WTC11 (cell line): ENCODE results near the gene C22orf31.

Source experiments
- ATF3 ChIP-seq: sonication (generic); formaldehyde crosslinking; conservative IDR thresholded peaks from 2 replicates; pipeline ENCODE4 v1.8.1; 2022; ENCODE audit warnings: mild to moderate bottlenecking, missing genetic modification reagents
- CREB1 ChIP-seq: sonication (generic); formaldehyde crosslinking; IDR thresholded peaks from 2 replicates; pipeline ENCODE4 v1.8.0; 2023; ENCODE audit warnings: mild to moderate bottlenecking, missing genetic modification reagents
- CREM ChIP-seq: sonication (generic); formaldehyde crosslinking; IDR thresholded peaks from 2 replicates; pipeline ENCODE4 v1.8.1; 2022; ENCODE audit warnings: mild to moderate bottlenecking, missing genetic modification reagents, moderate library complexity
- IRF1 ChIP-seq: sonication (generic); formaldehyde crosslinking; IDR thresholded peaks from 2 replicates; pipeline ENCODE4 v1.8.0; 2023; ENCODE audit warnings: missing genetic modification reagents
- IRF2 ChIP-seq: sonication (generic); formaldehyde crosslinking; IDR thresholded peaks from 2 replicates; pipeline ENCODE4 v1.8.0; 2022; ENCODE audit warnings: low read depth, missing genetic modification reagents, borderline replicate concordance
- NR3C1 ChIP-seq: sonication (generic); formaldehyde crosslinking; conservative IDR thresholded peaks from 2 replicates; pipeline ENCODE4 v1.8.1; 2023; ENCODE audit warnings: low read depth, mild to moderate bottlenecking, missing genetic modification reagents
- TEAD4 ChIP-seq: sonication (generic); formaldehyde crosslinking; IDR thresholded peaks from 2 replicates; pipeline ENCODE4 v1.8.0; 2022; ENCODE audit warnings: mild to moderate bottlenecking, missing genetic modification reagents
- USF2 ChIP-seq: sonication (generic); formaldehyde crosslinking; IDR thresholded peaks from 2 replicates; pipeline ENCODE4 v1.8.1; 2023; ENCODE audit warnings: mild to moderate bottlenecking, missing genetic modification reagents, moderate library complexity
- ZNF512 ChIP-seq: sonication (generic); formaldehyde crosslinking; IDR thresholded peaks from 2 replicates; pipeline ENCODE4 v1.8.1; 2022; ENCODE audit warnings: missing genetic modification reagents, borderline replicate concordance
- TF ChIP-seq, protein P1 (sequence below): fragments of 200-600 bp; IDR thresholded peaks from 2 replicates; pipeline ENCODE4 v1.8.0; 2022; ENCODE audit warnings: antibody characterized with exemption
- TF ChIP-seq, protein P2 (sequence below): sonication (generic); formaldehyde crosslinking; IDR thresholded peaks from 2 replicates; pipeline ENCODE4 v1.8.1; 2023; ENCODE audit warnings: mild to moderate bottlenecking, moderate library complexity, missing genetic modification reagents
- TF ChIP-seq, protein P3 (sequence below): sonication (generic); formaldehyde crosslinking; IDR thresholded peaks from 2 replicates; pipeline ENCODE4 v1.8.1; 2022; ENCODE audit warnings: mild to moderate bottlenecking, moderate library complexity, missing genetic modification reagents

DNA sequence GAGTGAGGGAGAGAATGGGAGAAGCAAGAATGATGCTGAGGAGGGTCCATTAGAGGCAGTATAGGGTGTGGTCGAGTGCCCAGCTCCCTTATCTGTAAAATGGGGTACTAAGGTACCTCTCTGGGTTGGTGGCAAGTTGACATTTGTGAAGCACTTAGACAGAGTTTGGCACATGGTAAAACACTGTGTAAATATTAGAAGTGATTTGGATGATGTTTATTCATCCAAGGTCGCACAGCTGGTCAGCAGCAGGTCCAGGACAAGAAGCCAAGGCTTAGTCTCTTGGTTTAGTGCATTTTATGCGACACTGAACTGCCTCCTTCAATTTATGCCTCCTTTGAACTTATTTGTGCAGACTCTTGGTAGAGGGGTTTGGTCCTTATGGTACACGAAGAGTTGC, 30.6 kb upstream of the C22orf31 start:
- TF ChIP-seq, protein P1, sequence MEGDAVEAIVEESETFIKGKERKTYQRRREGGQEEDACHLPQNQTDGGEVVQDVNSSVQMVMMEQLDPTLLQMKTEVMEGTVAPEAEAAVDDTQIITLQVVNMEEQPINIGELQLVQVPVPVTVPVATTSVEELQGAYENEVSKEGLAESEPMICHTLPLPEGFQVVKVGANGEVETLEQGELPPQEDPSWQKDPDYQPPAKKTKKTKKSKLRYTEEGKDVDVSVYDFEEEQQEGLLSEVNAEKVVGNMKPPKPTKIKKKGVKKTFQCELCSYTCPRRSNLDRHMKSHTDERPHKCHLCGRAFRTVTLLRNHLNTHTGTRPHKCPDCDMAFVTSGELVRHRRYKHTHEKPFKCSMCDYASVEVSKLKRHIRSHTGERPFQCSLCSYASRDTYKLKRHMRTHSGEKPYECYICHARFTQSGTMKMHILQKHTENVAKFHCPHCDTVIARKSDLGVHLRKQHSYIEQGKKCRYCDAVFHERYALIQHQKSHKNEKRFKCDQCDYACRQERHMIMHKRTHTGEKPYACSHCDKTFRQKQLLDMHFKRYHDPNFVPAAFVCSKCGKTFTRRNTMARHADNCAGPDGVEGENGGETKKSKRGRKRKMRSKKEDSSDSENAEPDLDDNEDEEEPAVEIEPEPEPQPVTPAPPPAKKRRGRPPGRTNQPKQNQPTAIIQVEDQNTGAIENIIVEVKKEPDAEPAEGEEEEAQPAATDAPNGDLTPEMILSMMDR, result no peak
- TF ChIP-seq, protein P2, sequence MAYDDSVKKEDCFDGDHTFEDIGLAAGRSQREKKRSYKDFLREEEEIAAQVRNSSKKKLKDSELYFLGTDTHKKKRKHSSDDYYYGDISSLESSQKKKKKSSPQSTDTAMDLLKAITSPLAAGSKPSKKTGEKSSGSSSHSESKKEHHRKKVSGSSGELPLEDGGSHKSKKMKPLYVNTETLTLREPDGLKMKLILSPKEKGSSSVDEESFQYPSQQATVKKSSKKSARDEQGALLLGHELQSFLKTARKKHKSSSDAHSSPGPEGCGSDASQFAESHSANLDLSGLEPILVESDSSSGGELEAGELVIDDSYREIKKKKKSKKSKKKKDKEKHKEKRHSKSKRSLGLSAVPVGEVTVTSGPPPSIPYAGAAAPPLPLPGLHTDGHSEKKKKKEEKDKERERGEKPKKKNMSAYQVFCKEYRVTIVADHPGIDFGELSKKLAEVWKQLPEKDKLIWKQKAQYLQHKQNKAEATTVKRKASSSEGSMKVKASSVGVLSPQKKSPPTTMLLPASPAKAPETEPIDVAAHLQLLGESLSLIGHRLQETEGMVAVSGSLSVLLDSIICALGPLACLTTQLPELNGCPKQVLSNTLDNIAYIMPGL, result no peak
- TF ChIP-seq USF2 (CRISPR knock-in tag) (no peak), NR3C1 (CRISPR knock-in tag) (no peak), ZNF512 (CRISPR knock-in tag) (no peak), CREB1 (no peak), IRF1 (CRISPR knock-in tag) (no peak), CREM (CRISPR knock-in tag) (no peak), ATF3 (CRISPR knock-in tag) (no peak), TEAD4 (CRISPR knock-in tag) (no peak), IRF2 (CRISPR knock-in tag) (no peak)
- TF ChIP-seq, protein P3, sequence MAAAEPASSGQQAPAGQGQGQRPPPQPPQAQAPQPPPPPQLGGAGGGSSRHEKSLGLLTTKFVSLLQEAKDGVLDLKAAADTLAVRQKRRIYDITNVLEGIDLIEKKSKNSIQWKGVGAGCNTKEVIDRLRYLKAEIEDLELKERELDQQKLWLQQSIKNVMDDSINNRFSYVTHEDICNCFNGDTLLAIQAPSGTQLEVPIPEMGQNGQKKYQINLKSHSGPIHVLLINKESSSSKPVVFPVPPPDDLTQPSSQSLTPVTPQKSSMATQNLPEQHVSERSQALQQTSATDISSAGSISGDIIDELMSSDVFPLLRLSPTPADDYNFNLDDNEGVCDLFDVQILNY (CRISPR knock-in tag), result no peak
